Stimulated activated CD4-positive, alpha-beta T cell treated with anti-CD3 and anti-CD28 coated beads, Interleukin-2, amount 100 ng/mL, for 48 hours (primary cell): ENCODE data around the gene CDC14A.
"Not testable (repeated sequence)": the region's sequence is repeated elsewhere in the genome, so short reads cannot be mapped to it uniquely, and the experiment has no call there.

Experiments
- DNase-seq, 2 donors: peaks; one replicate each; pipeline ENCODE4 v3.0.0-alpha.2; 2020

Gene CDC14A, protein sequence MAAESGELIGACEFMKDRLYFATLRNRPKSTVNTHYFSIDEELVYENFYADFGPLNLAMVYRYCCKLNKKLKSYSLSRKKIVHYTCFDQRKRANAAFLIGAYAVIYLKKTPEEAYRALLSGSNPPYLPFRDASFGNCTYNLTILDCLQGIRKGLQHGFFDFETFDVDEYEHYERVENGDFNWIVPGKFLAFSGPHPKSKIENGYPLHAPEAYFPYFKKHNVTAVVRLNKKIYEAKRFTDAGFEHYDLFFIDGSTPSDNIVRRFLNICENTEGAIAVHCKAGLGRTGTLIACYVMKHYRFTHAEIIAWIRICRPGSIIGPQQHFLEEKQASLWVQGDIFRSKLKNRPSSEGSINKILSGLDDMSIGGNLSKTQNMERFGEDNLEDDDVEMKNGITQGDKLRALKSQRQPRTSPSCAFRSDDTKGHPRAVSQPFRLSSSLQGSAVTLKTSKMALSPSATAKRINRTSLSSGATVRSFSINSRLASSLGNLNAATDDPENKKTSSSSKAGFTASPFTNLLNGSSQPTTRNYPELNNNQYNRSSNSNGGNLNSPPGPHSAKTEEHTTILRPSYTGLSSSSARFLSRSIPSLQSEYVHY

DNA sequence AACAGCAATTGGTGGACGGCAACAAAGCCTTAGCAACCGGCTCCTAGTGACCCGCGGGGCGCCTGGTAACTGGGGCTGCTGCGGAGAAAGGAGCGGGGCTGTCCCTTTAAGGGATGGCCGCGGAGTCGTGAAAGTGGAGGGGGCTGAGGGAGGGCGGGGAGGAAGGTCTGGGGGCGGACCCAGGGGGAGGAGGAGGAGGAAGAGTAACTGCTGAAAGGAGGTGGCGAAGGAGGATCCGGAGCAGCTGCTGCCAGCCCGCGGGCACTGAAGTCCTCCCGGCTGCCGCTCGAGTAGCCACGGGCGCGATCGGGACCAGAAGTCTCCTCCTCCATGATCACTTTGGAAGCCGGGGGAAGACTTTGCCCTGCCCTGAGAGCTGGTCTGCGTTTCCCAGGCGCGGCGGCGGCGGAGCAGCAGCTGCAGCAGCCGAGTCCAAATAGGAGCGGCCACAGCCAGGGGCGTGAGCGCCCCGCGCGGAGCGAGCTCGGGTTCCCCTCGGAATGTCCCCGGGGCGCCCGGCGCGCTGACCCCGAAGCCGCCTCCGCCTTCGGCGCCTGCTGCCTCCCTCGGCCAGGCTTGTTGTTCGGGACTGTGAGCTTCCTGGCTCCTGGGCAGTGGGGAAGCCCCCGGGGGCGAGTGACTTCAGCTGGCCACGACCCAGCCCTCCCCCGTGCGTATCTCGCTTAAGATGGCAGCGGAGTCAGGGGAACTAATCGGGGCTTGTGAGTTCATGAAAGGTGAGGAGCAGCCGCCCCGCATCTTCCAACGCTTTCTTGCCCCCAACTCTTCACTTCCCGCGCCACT, at the start of gene CDC14A:
TSS of gene CDC14A (plus strand) at position 240 of the 804 bp plus-strand sequence. CDS start at position 689, 449 bp downstream.
- peak; percentile 74 to 77 for DNase-seq

DNA sequence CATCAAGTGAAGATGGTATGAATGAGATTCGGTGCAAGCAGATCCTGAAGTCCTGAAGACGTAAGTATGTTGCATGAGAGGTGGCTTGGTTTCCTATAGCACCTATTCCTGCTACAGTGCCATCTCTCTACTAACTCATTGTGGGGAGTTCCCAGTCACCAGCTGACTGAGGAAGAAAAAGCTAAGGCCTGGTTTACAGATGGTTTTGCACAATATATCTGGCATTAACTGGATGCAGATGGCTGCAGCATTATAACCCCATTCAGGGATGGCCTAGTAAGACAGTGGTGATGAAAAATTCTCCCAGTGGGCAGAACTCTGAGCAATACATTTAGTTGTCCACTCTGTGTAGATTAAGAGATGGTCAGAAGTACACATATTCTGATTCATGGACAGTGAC, 49.6 kb upstream of the CDC14A start:
- DNase-seq = no peak

DNA sequence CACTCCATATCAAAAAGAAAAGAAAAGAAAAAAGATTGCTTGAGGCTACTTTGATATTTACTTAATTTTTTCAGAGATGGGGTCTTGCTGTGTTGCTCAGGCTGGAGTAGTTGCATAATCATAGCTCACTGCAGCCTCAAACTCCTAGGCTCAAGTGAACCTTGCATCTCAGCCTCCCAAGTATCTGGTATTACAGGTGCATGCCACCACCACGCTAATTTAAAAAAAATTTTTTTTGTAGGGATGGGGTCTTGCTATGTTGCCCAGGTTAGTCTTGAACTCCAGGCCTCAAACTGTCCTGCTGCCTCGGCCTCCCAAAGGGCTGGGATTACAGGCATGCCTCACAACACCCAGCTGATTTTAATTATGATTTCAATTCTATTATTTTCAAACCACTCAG, 48.1 kb upstream of the CDC14A start:
- no peak for DNase-seq

DNA sequence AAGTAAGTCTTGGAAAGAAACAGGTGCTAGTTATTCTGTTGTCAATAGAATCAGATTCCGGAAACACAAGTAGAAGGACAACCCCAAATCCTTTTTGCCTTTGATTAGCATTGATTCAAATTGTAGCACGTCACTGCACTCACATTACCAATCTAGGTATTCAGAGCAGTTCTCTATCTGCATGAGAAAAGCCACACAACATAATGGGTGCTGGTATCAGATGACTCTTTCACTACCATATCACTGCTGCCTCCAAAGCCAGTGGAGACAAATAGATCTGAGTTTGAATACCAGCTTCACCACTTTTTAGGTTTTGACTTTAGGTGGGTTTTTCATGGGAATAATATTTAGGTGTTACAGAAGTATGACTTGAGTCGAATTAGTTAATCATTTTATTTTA, 47.4 kb upstream of the CDC14A start:
- DNase-seq = no peak

DNA sequence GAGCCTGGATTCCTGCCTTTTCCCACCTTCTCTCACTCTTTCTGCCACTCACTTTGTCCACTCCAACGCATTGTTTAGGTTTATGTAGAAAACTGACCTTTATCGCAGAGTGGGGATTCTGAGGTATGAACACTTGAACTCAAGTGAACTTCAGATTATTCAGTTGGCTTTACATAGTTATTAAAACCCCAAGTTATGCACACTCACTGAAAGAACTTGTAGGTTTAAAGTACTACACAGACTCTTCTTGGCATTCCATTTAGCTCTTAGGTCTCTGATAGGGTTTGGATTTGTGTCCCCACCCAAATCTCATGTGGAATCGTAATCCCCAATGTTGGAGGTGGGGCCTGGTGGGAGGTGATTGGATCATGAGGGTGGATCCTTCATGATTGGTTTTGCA, 46.4 kb upstream of the CDC14A start:
- DNase-seq = no peak

DNA sequence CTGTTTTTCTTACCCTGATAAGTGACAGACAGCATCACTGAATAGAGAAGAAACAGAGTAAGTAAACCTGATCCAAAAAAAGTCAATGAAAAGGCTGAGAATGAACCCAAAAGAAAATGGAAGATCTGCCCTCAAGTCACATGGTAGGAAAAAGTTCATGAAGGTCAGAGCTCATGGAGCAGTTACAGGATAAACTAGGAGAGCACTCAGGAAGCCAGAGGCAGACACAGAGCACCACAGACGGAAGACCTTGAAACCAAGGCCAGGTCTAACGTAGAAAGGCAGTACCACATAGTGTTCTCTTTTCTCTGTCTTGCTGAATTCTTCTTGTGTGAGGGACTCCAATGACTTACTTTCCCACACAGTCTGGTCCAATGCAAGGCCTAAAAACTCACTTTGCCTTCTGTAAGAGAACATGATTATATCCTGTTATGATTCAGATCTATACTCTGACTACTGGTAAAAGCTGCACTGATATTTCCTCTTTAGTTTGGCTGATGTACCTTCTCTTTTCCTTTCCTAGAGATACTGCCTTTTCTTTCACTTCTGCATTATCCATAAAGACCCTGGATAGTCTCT, 45.5 kb upstream of the CDC14A start:
- no peak for DNase-seq

DNA sequence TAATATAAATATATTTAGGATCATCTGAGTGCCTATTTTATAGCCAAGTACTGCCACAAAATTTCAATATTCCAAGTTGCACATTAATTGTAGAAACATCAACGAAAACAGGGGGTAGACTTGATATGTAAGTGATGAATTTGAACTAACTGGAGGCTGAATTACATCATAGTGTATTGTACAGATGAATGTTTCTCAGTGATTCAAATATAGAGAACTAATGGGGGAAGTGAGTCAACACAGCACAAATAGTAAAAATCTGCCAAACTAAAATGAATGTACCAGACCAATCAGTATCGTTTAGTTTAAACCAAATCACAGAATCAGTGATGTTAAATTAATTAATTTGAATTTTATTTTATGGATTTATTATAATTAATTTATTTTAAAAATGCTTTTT, 43.5 kb upstream of the CDC14A start:
- DNase-seq = no peak

DNA sequence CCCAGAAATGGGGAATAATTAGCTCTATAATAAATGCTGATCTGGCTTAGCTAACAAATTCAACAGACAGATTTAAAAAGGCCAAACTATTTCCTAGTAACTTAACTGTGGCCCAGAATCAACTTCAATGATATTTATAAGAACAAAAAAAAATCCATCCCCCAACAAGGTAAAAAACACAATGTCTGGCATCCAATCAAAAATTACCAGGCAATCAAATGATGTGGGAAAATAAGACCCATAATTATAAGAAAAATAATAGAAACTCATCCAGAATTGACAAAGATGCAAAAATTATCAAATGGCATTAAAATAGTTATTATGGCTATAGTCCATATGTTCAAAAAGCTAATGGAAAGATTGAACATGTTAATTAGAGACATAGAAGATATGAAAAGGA, 42.4 kb upstream of the CDC14A start:
- DNase-seq = no peak

DNA sequence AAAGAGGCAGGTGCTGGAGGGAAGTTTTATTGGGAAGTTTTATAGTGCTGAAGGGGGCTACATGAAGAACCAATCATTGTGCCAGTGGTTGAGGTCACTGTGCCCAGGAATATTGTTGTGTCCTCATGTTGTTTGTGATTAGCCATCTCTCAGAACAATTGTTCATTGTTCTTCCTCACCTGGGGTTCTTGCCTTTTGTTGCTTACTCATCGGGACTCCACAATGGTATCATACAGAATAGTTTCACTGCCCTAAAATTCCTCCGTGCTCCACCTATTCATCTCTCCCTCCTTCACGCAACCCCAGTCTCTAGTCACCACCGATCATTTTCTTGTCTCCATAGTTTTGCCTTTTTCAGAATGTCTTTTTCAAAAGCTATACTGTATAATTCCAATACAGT, 38.9 kb upstream of the CDC14A start:
- no peak for DNase-seq

DNA sequence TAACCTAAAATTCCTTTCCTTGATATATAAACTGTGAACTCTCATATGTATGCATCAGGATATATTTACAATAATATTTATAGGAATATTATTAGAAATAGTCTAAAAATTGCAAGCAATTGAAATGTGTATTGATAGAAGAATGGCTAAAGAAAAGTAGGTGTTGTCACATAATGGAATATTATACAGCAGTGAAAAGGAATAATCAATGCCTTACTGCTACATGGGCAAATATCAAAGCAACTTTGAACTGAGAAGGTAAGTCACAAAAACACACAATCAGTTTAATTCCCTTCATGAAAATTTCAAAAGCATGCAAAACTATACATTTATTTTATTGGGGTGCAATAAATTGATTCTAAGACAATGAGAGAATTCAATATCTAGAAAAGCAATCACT, 35.7 kb upstream of the CDC14A start:
- no peak for DNase-seq

DNA sequence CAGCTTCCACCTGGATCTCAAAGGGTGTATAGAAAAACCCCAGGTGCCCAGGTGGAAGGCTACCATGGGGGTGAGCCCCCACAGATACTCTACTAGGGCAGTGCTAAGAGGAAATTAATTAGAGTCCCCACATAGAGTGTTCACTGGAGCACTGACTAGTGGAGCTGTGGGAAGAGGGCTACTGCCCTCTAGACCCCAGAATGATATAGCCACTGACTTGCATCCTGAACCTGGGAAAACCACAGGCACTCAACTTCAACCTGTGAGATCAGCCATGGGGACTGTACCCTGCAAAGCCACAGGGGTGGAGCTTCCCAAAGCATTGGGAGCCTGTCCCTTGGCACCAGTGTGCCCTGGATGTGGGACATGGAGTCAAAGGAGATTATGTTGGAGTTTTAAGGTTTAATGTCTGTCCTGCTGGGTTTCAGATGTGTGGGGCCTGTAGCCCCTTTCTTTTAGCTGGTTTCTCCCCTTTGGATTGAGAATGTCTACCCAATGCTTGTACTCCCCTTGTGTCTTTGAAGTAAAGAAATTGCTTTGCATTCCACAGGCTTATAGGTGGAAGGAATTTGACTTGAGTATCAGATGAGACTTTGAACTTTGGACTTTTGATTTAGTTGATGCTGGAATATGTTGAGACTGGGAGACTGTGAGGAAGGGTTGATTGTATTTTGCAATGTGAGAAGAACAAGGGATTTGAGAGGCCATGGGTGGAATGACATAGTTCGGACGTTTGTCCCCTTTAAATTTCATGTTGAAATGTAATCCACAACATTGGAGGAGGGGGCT, 31.8 kb upstream of the CDC14A start:
- DNase-seq = no peak

DNA sequence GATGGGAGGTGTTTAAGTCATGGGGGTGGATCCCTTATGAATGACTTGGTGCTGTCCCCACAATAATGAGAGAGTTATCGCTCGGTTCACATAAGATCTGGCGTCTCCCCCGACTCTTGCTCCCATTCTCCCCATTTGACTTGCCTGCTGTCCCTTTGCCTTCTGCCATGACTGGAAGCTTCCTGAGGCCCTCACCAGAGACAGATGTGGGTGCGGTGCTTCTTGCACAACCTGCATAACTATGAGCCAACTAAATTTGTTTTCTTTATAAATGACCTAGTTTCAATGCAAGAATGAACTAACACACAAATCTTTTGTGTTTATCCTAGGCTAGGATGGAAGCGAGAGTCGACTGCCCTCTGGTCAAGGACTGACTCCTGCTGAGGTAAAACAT, 31.2 kb upstream of the CDC14A start:
- DNase-seq = no peak

DNA sequence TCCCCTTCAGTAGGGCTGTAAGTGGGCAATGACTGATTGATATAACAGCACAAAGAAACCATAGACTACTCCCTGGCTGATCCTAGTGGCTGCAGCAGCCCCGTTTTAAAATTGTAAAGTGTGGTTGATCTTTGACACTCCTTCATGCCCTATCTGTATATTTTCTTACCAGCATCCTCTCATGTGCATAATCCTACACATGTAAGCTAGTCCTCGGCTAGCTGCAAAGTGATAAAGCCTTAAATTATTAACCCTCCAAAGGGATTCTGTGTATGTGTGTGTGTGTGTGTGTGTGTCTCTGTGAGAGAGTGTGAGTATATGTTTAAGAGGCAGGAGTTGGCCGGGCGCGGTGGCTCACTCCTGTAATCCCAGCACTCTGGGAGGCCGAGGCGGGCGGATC, 30.8 kb upstream of the CDC14A start:
- no peak for DNase-seq

DNA sequence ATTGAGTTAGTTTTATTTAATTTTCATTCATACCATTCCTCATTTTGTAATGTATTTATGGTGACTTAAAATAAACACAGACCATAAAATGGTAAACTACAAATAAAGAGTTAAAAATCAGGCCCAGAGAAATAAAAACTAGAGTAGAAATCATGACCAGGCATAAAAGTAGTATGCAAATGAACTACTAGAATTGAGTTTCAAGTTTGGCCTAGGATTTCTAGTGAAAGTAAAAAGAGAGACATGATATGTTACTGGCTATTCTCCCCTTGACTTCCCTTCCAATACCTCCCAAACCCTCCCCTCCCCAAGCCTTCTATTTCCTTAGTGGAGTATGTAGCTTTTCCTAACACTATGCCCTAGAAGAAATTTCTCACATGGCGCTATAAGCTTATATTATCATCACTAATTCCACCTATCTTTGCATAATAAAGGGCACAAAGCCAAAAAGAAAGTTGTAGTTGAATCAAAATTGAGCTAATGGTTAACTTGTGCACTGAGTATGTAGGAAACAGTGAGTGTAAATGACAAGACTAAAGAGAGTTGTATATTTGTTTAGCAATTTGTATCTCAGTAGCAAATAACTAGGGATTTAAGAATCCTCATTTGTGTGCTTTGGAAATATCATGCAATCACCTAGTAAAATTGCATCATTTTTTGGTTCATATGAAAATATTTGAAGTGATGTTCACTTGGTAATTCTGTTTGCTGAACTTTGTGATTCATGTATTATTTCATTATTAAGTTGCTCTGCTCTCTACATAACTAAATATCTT, 29.7 kb upstream of the CDC14A start:
- DNase-seq = no peak

DNA sequence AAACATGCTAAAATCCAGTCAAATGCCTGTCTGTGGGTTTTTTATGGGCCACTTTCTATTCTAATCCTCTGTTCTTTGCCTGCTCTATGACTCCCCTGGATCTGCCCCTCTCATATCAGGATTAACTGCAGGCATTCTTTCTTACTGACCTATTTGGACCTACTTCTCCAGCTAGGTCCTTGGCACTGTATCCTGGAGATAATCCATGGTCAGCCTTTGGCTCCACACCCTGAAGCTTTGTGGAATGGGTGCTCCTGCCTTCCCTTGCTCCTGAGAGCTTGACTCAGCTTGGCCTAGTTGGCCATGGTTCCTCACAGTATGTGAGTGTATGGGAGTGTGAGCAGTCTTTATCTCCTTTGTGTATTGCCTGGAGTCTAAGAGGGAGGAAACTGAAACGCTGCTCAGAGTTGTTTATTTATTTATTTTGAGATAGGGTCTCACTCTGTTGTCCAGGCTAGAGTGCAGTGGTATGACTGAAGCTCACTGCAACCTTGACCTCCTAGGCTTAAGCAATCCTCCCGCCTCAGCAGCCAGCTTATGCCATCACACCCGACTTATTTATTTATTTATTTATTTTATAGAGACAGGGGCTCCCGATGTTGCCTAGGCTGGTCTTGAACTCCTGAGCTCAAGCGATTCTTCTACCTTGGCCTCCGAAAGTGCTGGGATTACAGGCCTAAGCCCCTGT, 28.7 kb upstream of the CDC14A start:
- no peak for DNase-seq

DNA sequence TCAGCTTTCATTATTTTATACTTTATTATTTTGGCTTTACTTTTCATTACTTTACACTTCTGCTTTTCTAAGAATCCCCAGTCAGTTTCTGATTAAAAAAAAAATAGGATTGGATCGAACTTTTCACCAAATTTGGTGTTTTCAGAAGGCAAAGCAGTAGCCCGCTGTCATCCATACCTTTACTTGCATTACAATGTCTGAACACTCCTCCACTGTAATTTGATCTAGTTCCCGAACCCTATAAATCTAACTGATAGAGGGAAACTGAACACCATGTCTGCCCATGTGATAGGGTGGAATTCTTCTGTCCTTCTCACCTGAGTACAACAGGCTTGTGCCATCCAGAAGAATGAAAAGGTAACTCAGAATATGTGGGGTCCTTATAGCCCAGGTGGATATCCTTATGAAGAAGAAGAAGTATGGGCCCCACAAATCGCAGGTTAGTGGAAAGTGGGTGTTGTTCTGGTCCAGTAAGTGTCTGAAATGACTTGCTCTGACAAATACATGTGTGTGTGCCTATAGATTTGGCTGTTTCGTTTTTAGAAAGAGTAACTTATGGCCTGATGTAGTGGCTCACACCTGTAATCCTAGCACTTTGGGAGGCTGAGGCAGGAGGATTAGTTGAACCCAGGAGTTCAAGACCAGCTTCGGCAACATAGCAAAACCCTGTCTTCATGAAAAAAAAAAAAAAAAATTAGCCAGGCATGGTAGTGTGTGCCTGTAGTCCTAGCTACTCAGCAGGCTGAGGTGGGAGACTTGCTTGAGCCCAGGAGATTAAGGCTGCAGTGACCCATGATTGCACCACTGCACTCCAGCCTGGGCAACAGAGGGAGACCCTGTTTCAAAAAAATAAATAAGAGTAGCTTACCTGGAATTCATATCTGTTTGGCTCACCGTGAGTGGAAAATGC, 26.6 kb upstream of the CDC14A start:
- no peak for DNase-seq

DNA sequence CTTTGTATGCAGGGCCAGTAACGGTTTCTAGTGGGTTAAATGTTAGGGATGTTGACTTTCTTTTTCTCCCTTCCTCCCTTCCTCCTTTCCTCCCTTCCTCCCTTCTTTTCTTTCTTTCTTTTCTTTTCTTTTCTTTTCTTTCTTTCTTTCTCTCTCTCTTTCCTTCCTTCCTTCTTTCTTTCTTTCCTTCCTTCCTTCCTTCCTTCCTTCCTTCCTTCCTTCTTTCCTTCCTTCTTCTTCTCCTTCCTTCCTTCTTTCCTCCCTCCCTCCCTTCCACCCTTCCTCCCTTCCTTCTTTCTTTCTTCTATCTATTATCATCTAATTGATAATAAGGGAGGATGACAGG, 26.0 kb upstream of the CDC14A start:
- DNase-seq = not testable (repeated sequence)

DNA sequence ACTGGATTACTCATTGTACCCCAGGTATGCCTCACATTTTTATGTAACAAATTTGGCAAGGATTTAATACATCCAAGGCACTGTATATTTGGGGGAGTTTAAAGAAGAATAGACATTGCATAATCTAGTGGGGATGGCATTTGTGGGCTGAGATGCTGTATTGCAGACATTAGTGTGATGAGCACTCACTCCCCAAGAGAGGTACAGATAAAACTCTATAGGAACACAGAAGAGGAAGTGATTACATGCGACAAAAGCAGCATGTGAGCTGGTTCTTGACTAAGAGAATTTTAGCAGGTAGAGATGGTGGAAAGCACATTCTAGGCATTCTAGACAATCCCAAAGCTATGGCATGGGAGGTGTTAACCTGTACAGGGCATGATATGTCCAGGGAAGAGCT, 24.2 kb upstream of the CDC14A start:
- DNase-seq = no peak

DNA sequence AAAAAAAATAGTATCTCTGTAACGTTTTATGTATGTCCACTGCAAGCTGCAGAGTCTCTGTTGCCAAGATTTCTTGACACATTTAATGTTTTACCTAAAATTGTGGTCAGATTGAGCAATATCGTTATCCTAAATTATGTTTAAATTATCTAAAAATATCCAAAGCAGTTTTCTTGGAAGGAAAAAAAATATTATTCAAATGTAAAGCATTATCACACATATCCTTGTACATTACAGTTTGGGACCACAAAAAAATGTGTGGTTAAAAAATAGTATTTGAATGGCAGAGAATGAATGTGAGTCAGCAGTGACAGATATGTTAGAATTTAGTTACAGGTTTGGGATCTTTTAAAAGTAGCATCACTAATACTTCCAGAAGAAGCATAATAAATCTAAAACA, 21.2 kb upstream of the CDC14A start:
- not testable (repeated sequence) for DNase-seq

DNA sequence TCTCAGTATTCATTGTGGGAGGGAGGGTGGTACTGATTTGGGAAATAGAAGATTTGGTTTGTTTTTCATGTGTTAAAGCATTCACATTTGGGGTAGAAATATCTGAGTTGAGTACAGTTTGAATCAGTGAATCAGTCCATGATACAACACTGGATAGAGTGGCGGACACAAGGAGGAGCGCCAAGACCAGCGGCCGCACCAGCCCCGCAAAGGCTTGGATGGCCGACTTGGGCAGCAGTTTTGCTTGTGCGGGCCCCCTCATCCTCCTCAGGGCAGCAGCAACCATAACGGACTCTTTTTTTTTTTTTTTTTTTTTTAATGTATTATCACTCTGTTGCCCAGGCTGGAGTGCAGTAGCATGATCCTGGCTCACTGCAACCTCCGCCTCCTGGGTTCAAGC, 20.0 kb upstream of the CDC14A start:
- no peak for DNase-seq
